ENCODE results near the gene DACT3. TPM values are rescaled to one million over a fixed set of nuclear protein-coding genes. Genes with fewer than 3 reads are reported as not detected.

Gene DACT3
- total RNA-seq, 2 donors from 2014 or later: 3.4 to 7.0 TPM

GRCh38 chr19:46689358-46689757, 28.4 kb upstream of the DACT3 start:
- H3K4me3 Mint-ChIP-seq: no peak overlapping the region
- peaks cover 24 to 53% of the 10 kb centered on the region in 2 donors for H3K36me3 Mint-ChIP-seq (ENCODE audit: insufficient read depth in 2 of 2)
- H3K4me1 Mint-ChIP-seq (ENCODE audit: low read depth): peaks cover 5% of the 10 kb centered on the region
- no peaks in the 10 kb centered on the region for H3K9me3 Mint-ChIP-seq
- DNase-seq: no peak
- H3K27ac Mint-ChIP-seq: no peak overlapping the region
- ATAC-seq (replicated peaks in 1 of 2): no peak
- H3K27me3 Mint-ChIP-seq (ENCODE audit: low read depth): no peaks in the 10 kb centered on the region

- peaks cover 5% of the 10 kb centered on the region for H3K4me1 Mint-ChIP-seq (ENCODE audit: low read depth)
- no peaks in the 10 kb centered on the region for H3K27me3 Mint-ChIP-seq (ENCODE audit: low read depth)
- H3K36me3 Mint-ChIP-seq (ENCODE audit: insufficient read depth in 2 of 2): peaks cover 17 to 44% of the 10 kb centered on the region in 2 donors
- no peak overlapping the region for H3K4me3 Mint-ChIP-seq
- H3K9me3 Mint-ChIP-seq: no peaks in the 10 kb centered on the region
- ATAC-seq (replicated peaks in 1 of 2) (no peak), DNase-seq (no peak)
- no peak overlapping the region for H3K27ac Mint-ChIP-seq
Observed at GRCh38 chr19:46687438-46688145, 26.6 kb upstream of the DACT3 start.

GRCh38 chr19:46685189-46685588, 24.2 kb upstream of the DACT3 start:
- peaks cover 5% of the 10 kb centered on the region for H3K4me1 Mint-ChIP-seq (ENCODE audit: low read depth)
- H3K4me3 Mint-ChIP-seq: no peak overlapping the region
- no peaks in the 10 kb centered on the region for H3K27me3 Mint-ChIP-seq (ENCODE audit: low read depth)
- no peaks in the 10 kb centered on the region for H3K9me3 Mint-ChIP-seq
- H3K27ac Mint-ChIP-seq: peak overlapping the region; percentile 48
- DNase-seq: no peak
- no peak for ATAC-seq (replicated peaks in 1 of 2)
- H3K36me3 Mint-ChIP-seq (ENCODE audit: insufficient read depth in 2 of 2): peaks cover under 1 to 23% of the 10 kb centered on the region in 2 donors

GRCh38 chr19:46678110-46678732, 17.2 kb upstream of the DACT3 start:
- no peaks in the 10 kb centered on the region for H3K27me3 Mint-ChIP-seq (ENCODE audit: low read depth)
- peak; percentile 68 to 79 for DNase-seq
- no peaks in the 10 kb centered on the region for H3K9me3 Mint-ChIP-seq
- peak; percentile 83 to 87 for ATAC-seq (replicated peaks in 1 of 2)
- H3K36me3 Mint-ChIP-seq (ENCODE audit: insufficient read depth in 2 of 2): peaks cover 5 to 25% of the 10 kb centered on the region in 2 donors
- H3K4me3 Mint-ChIP-seq: no peak overlapping the region
- H3K4me1 Mint-ChIP-seq (ENCODE audit: low read depth): peaks cover 11% of the 10 kb centered on the region
- H3K27ac Mint-ChIP-seq: peak overlapping the region; percentile 80

- Mint-ChIP-seq H3K27me3 (ENCODE audit: low read depth) (no peaks in the 10 kb centered on the region), H3K9me3 (no peaks in the 10 kb centered on the region), H3K27ac (peak overlapping the region; percentile 2), H3K4me3 (no peak overlapping the region), H3K4me1 (ENCODE audit: low read depth) (peaks cover 11% of the 10 kb centered on the region), H3K36me3 (ENCODE audit: insufficient read depth in 2 of 2) (peaks cover 7 to 21% of the 10 kb centered on the region in 2 donors)
- ATAC-seq (replicated peaks in 1 of 2) (no peak), DNase-seq (no peak)
Observed at GRCh38 chr19:46674416-46675178, 13.6 kb upstream of the DACT3 start.

- H3K4me3 Mint-ChIP-seq: no peak overlapping the region
- no peaks in the 10 kb centered on the region for H3K4me1 Mint-ChIP-seq (ENCODE audit: low read depth)
- ATAC-seq (replicated peaks in 1 of 2) (no peak), DNase-seq (no peak)
- no peaks in the 10 kb centered on the region for H3K9me3 Mint-ChIP-seq
- H3K27me3 Mint-ChIP-seq (ENCODE audit: low read depth): no peaks in the 10 kb centered on the region
- H3K27ac Mint-ChIP-seq: no peak overlapping the region
- peaks cover 7 to 12% of the 10 kb centered on the region in 2 donors for H3K36me3 Mint-ChIP-seq (ENCODE audit: insufficient read depth in 2 of 2)
Observed at GRCh38 chr19:46670813-46671212, 9.8 kb upstream of the DACT3 start.

- Mint-ChIP-seq H3K9me3 (no peaks in the 10 kb centered on the region), H3K4me3 (no peak overlapping the region), H3K27ac (no peak overlapping the region), H3K4me1 (ENCODE audit: low read depth) (no peaks in the 10 kb centered on the region), H3K27me3 (ENCODE audit: low read depth) (peaks cover 2% of the 10 kb centered on the region), H3K36me3 (ENCODE audit: insufficient read depth in 2 of 2) (peaks cover 2 to 3% of the 10 kb centered on the region in 2 donors)
- no peak for DNase-seq
- no peak for ATAC-seq (replicated peaks in 1 of 2)
Observed at GRCh38 chr19:46668662-46669061, 7.7 kb upstream of the DACT3 start.

GRCh38 chr19:46665072-46665471, 4.1 kb upstream of the DACT3 start:
- no peak for ATAC-seq (replicated peaks in 1 of 2)

GRCh38 chr19:46661735-46662592, 982 bp upstream of the DACT3 start:
- H3K36me3 Mint-ChIP-seq (ENCODE audit: insufficient read depth in 2 of 2): no peaks in the 10 kb centered on the region
- DNase-seq: peak; percentile 82 to 85
- H3K4me1 Mint-ChIP-seq (ENCODE audit: low read depth): peaks cover 25% of the 10 kb centered on the region
- peak overlapping the region; percentile 84 to 85 for H3K4me3 Mint-ChIP-seq
- peak overlapping the region; percentile 1 for H3K27ac Mint-ChIP-seq
- peak; percentile 51 to 52 for ATAC-seq (replicated peaks in 1 of 2)
- H3K9me3 Mint-ChIP-seq: no peaks in the 10 kb centered on the region
- peaks cover 31% of the 10 kb centered on the region for H3K27me3 Mint-ChIP-seq (ENCODE audit: low read depth)

More at GRCh38 chr19:46665072-46665471, 4.1 kb upstream of the DACT3 start:
- no peak overlapping the region for H3K27ac Mint-ChIP-seq
- peaks cover 13% of the 10 kb centered on the region for H3K4me1 Mint-ChIP-seq (ENCODE audit: low read depth)
- no peaks in the 10 kb centered on the region for H3K9me3 Mint-ChIP-seq
- no peak overlapping the region for H3K4me3 Mint-ChIP-seq
- H3K27me3 Mint-ChIP-seq (ENCODE audit: low read depth): peaks cover 13% of the 10 kb centered on the region
- no peak for DNase-seq
- no peaks in the 10 kb centered on the region for H3K36me3 Mint-ChIP-seq (ENCODE audit: insufficient read depth in 2 of 2)

- peak in 1 of 2 donors; percentile 0 for ATAC-seq (replicated peaks in 1 of 2)
- Mint-ChIP-seq H3K4me3 (peak overlapping the region; percentile 84 to 85), H3K4me1 (ENCODE audit: low read depth) (peaks cover 33% of the 10 kb centered on the region), H3K36me3 (ENCODE audit: insufficient read depth in 2 of 2) (no peaks in the 10 kb centered on the region), H3K9me3 (no peaks in the 10 kb centered on the region), H3K27ac (no peak overlapping the region), H3K27me3 (ENCODE audit: low read depth) (peaks cover 34% of the 10 kb centered on the region)
- no peak for DNase-seq
Observed at GRCh38 chr19:46660551-46661019, 397 bp downstream of the DACT3 start.

- Mint-ChIP-seq H3K36me3 (ENCODE audit: insufficient read depth in 2 of 2) (no peaks in the 10 kb centered on the region), H3K27ac (no peak overlapping the region), H3K4me1 (ENCODE audit: low read depth) (peaks cover 33% of the 10 kb centered on the region), H3K4me3 (peak overlapping the region; percentile 65 to 84), H3K9me3 (no peaks in the 10 kb centered on the region), H3K27me3 (ENCODE audit: low read depth) (peaks cover 38% of the 10 kb centered on the region)
- DNase-seq (no peak), ATAC-seq (replicated peaks in 1 of 2) (no peak)
Observed at GRCh38 chr19:46660008-46660517, 919 bp downstream of the DACT3 start.
